GM13976 (cell line): ENCODE data around the gene RTRAF.

ENCODE experiments used
- DNase-seq: peaks from one replicate; pipeline ENCODE4 v3.0.0; 2012; ENCODE audit warnings: low spot score
- in situ Hi-C: fragments of 300-500 bp; cut with MboI; formaldehyde crosslinking; loops from one replicate; pipeline ENCODE4 v1.12.0; 2022; ENCODE audit warnings: low sequenced_read_pairs, mixed read lengths, inconsistent platforms; ENCODE audit not compliant: unreplicated experiment
- TF ChIP-seq, protein P1 (sequence below): IDR thresholded peaks from 2 replicates; pipeline ENCODE4 v1.5.1; 2012; ENCODE audit warnings: borderline replicate concordance, mild to moderate bottlenecking; ENCODE audit not compliant: insufficient read depth; ENCODE audit errors: extremely low read depth, missing control alignments, control extremely low read depth

RTRAF gene

DNA sequence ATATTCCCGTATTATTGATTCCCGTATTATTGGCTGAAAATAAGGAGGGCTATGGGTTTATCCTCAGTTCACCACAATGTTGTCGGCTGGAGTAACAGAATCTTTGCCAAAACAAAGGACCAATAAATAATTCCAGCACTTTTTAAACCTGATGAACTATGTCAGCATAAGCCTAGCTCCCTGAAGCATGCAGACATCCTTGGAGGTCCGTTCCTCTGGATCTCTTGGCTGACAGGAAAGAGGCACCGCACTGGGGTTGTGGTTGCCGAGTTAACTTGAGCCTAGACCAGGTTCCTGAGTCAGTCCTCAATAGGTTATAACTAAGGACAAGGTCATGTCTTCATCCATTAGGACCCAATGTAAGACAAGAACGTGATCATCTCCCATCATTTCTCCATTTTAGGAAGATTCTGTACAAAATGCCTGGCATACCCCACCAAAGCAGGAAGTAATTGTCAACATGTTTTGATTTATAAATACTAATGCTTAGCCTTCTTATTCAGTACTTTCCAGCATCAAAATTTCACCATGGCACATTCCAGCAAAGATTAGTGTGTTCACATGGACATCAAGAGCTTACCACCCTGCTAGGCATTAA is 43.0 kb downstream of the RTRAF start:
- in situ Hi-C loops: no loop called here
- TF ChIP-seq, protein P1, sequence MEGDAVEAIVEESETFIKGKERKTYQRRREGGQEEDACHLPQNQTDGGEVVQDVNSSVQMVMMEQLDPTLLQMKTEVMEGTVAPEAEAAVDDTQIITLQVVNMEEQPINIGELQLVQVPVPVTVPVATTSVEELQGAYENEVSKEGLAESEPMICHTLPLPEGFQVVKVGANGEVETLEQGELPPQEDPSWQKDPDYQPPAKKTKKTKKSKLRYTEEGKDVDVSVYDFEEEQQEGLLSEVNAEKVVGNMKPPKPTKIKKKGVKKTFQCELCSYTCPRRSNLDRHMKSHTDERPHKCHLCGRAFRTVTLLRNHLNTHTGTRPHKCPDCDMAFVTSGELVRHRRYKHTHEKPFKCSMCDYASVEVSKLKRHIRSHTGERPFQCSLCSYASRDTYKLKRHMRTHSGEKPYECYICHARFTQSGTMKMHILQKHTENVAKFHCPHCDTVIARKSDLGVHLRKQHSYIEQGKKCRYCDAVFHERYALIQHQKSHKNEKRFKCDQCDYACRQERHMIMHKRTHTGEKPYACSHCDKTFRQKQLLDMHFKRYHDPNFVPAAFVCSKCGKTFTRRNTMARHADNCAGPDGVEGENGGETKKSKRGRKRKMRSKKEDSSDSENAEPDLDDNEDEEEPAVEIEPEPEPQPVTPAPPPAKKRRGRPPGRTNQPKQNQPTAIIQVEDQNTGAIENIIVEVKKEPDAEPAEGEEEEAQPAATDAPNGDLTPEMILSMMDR: no peak

DNA sequence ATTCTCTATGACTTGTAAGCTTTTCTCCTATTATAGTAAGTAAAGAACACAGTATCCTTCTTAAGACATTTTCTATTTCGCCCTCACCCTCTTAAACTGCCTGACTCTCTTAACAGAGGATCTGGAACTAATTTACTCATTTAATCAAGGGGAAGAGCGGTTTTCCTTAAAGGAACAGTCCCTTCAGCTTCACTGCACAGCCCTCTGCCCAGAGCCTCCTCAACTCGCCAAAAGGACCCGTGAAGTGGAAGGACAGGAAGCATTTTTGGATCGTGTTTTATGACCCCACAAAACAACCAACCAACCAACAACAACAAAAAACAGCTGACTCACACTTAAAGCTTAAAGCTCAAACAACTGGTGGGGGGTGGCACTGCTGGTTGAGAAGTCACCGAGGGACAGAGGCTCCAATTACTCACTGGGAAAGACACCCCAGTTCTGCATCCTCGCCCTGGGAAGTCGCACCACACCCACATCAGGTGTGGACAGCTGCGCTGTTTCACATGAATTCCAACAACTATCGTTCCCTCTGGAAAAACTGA is 43.8 kb downstream of the RTRAF start:
- in situ Hi-C loops: no loop called here
- no peak for DNase-seq

More for the DNA sequence above, 43.0 kb downstream of the RTRAF start:
- no peak for DNase-seq

DNA sequence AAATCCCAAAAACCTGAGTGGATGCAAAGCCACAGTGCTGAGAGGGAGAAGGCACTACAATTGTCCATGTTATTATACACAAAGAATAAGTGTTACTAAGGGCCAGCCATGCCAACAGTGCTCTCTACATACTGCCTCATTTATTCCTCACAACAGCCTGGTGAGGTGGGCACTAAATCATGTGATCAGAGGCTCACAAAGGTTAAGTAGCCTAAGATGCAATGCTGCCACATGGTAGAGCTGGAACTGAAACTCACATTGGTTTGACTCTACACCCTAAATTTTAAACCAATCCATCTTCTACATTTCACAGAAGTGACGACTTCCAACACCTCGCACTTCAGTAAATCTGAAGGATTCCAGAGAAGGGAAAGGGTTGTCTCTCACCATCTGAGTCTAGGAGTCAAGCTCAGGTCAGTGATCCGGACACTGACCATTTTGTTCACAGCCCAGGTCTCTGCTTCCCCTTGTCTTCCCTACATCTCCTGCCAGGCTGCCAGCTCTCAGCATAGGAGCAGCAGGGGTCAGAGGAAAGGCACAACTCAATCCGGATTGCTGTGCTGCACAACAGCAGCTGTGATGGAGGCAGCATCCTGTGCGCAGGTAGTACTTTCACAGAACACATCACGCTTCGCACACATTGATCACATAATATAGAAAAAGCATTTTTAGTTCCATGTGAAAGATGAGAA is 49.9 kb downstream of the RTRAF start:
- DNase-seq: no peak
- in situ Hi-C loops: no loop called here
- TF ChIP-seq, protein P1: no peak

More for the DNA sequence above, 43.8 kb downstream of the RTRAF start:
- TF ChIP-seq, protein P1: no peak

DNA sequence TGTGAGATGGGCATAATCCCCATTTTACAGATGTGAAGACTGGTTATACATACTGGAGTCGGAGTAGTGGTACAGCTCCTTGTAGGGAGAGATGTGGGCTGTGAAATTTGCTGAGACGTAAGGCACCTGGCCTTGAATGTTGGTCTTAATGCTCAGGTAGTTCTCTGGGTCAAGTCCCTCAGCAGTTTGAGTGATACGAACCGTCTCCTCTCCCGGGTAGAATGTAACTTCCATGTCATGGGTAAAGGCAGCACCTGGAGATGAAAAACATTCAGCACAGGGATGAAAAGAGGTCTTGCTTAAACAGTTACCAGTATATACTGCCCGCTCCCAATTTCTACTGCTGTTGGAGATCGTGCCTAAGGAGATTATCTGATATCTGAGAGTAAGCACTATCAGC is 51.3 kb downstream of the RTRAF start:
- in situ Hi-C loops: no loop called here
- DNase-seq: no peak
- TF ChIP-seq, protein P1: no peak

DNA sequence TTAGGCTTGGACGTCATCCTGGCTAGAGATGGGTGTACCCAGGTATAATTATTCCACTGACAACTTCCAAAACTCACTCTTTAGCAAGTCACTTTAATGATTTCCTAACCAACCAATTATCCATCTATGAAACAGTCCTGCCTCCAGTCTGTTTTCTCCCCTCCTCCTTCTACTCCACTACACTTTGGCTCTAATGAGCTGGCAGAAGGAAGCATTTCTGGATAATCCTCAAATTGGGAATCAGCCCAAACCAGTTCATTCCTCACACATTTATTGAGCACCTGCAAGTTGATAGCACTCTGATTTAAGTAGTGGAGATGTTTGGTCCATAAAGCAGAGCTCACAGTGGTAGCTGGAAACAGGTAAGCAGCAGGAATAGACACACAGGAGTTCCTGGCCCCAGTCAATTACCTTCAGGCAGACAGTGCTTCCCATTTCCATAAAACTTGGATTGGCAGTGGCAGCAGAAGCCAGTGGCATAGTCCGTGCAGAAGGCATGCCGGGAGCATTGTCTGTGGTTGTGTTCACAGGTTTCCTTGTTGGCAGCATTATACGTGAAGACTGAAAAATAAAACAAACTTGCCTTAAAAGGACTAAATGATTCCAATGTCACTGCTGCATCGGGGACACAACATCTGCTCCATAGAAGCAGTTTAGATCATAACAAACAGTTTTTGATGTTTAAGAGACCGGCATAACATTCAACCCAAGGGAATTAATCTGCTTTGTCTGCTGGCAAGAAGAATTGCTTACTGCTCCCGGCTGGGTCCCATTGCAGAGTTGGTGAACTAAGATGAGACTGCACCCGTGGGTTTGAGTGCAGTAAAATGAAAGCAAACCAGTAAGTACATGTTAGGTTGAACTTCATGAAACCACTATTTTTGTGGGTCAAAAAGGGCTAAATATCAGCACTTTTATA is 53.3 kb downstream of the RTRAF start:
- DNase-seq: no peak
- in situ Hi-C loops: no loop called here
- TF ChIP-seq, protein P1: no peak

DNA sequence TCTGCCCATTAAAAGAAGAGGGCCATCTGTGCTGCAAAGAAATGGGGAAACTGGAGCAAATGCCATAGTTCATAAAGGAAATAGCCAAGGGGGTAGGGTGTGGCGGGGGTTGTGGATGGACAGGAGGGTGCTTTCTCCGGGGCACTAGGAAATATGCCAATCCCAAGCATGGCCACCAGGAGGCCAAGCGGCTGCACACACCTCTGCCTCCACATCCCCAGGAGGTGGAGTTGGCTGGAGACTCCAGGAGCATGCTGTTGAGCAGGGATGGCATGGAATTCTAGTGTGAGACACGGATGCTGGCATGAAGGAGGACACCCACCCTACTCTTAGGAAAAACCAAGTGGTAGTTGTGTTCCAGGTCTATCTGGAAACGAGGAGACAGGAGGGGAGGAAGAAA is 54.3 kb downstream of the RTRAF start:
- in situ Hi-C loops: no loop called here
- TF ChIP-seq, protein P1: no peak
- DNase-seq: peak; percentile 40
